HG03442 (cell line): Measurements from ENCODE around the gene PHTF2.
"Not testable (repeated sequence)": the region's sequence is repeated elsewhere in the genome, so short reads cannot be mapped to it uniquely, and the experiment has no call there.

Source experiments
- ATAC-seq: cut with Tn5 transposase; IDR thresholded peaks from one replicate; pipeline ENCODE4 v1.9.1; 2021; ENCODE audit warnings: mild to moderate bottlenecking, moderate library complexity; ENCODE audit not compliant: unreplicated experiment

Gene PHTF2

GRCh38 chr7:77827999-77828398, 29.4 kb downstream of the PHTF2 start:
- ATAC-seq = no peak

GRCh38 chr7:77830649-77831355, 32.2 kb downstream of the PHTF2 start:
- ATAC-seq = no peak

- no peak for ATAC-seq
These were observed 32.9 kb downstream of the PHTF2 start for GRCh38 chr7:77831481-77831880.

GRCh38 chr7:77831953-77832352, 33.4 kb downstream of the PHTF2 start:
- no peak for ATAC-seq

- ATAC-seq = no peak
These were observed 34.6 kb downstream of the PHTF2 start for GRCh38 chr7:77833136-77833535.

- ATAC-seq = not testable (repeated sequence)
These were observed 37.9 kb downstream of the PHTF2 start for GRCh38 chr7:77836425-77836824.

- ATAC-seq = no peak
These were observed 38.7 kb downstream of the PHTF2 start for GRCh38 chr7:77837275-77837674.

- ATAC-seq = no peak
These were observed 39.4 kb downstream of the PHTF2 start for GRCh38 chr7:77837966-77838365.

- no peak for ATAC-seq
These were observed 40.4 kb downstream of the PHTF2 start for GRCh38 chr7:77838929-77839491.

GRCh38 chr7:77839919-77840318, 41.3 kb downstream of the PHTF2 start:
- ATAC-seq = no peak

- no peak for ATAC-seq
These were observed 44.6 kb downstream of the PHTF2 start for GRCh38 chr7:77843194-77843593.

- ATAC-seq = no peak
These were observed 47.9 kb downstream of the PHTF2 start for GRCh38 chr7:77846317-77847092.

GRCh38 chr7:77855371-77856083, 57.0 kb downstream of the PHTF2 start:
- ATAC-seq = no peak

- ATAC-seq = peak; percentile 70
These were observed 59.7 kb downstream of the PHTF2 start for GRCh38 chr7:77858278-77858677.

GRCh38 chr7:77859343-77859742, 60.8 kb downstream of the PHTF2 start:
- ATAC-seq = no peak

GRCh38 chr7:77862691-77863090, 64.1 kb downstream of the PHTF2 start:
- ATAC-seq = no peak

GRCh38 chr7:77863860-77864259, 65.3 kb downstream of the PHTF2 start:
- ATAC-seq = no peak

- ATAC-seq = no peak
These were observed 67.8 kb downstream of the PHTF2 start for GRCh38 chr7:77866370-77866769.

GRCh38 chr7:77866786-77867536, 68.4 kb downstream of the PHTF2 start:
- ATAC-seq = no peak

- no peak for ATAC-seq
These were observed 68.9 kb downstream of the PHTF2 start for GRCh38 chr7:77867537-77867865.

GRCh38 chr7:77872256-77872655, 73.7 kb downstream of the PHTF2 start:
- ATAC-seq = not testable (repeated sequence)
